CD4-positive, alpha-beta memory T cell (primary cell): Measurements from ENCODE around the gene ADAP1. TPM values are rescaled to one million over a fixed set of nuclear protein-coding genes. Genes with fewer than 3 reads are reported as not detected.

Experiments
- CTCF ChIA-PET: fragments of 350-600 bp; sonication (Branson Sonifier 250); formaldehyde crosslinking; loops from one replicate; lab custom pipeline; 2021; ENCODE audit warnings: inconsistent platforms; ENCODE audit not compliant: partially characterized antibody; lab: Charles Lee
- POLR2A ChIA-PET: fragments of 350-600 bp; sonication (Branson Sonifier 250); formaldehyde crosslinking; loops from one replicate; lab custom pipeline; 2021; ENCODE audit not compliant: partially characterized antibody; lab: Charles Lee
- DNase-seq, 5 donors: peaks; one replicate each; pipeline versions ENCODE4 v3.0.0 to v3.0.0-alpha.2; 2020 to 2022; ENCODE audit warnings: mixed read lengths in 1 of 5
- H3K27ac ChIP-seq: one replicate; pipeline ENCODE4 v1.7.0; 2013; ENCODE audit warnings: low read depth, low read length
- H3K27me3 ChIP-seq: 2 replicates; pipeline ENCODE4 v1.7.0; 2013; ENCODE audit warnings: mild to moderate bottlenecking, low read length, moderate library complexity; ENCODE audit not compliant: insufficient read depth
- H3K36me3 ChIP-seq: 2 replicates; pipeline ENCODE4 v1.7.0; 2013; ENCODE audit warnings: mild to moderate bottlenecking, low read length, moderate library complexity; ENCODE audit not compliant: insufficient read depth
- H3K4me1 ChIP-seq: 2 replicates; pipeline ENCODE4 v1.7.0; 2013; ENCODE audit warnings: mild to moderate bottlenecking, low read length, moderate library complexity; ENCODE audit not compliant: insufficient read depth
- H3K4me3 ChIP-seq, 2 donors: one replicate each; pipeline ENCODE4 v1.7.0; 2013; ENCODE audit warnings: low read length in 2 of 2, mild to moderate bottlenecking in 1 of 2
- H3K9me3 ChIP-seq, 2 donors: one replicate each; pipeline ENCODE4 v1.7.0; 2013; ENCODE audit warnings: low read length in 2 of 2, control low read depth in 1 of 2; ENCODE audit not compliant: control insufficient read depth in 1 of 2
- H3K27ac Mint-ChIP-seq, 7 donors: one replicate each; pipeline ENCODE4 v1.8.0; 2020 to 2021; ENCODE audit warnings: mixed read lengths in 7 of 7, mild to moderate bottlenecking in 6 of 7, inconsistent platforms in 3 of 7, moderate library complexity in 3 of 7
- H3K27me3 Mint-ChIP-seq, 2 donors: one replicate each; pipeline ENCODE4 v1.8.0; 2020 to 2021; ENCODE audit warnings: mixed read lengths in 2 of 2
- H3K36me3 Mint-ChIP-seq, 2 donors: one replicate each; pipeline ENCODE4 v1.8.0; 2020 to 2021; ENCODE audit warnings: mixed read lengths in 2 of 2, inconsistent platforms in 1 of 2, mild to moderate bottlenecking in 1 of 2
- H3K4me1 Mint-ChIP-seq, 4 donors: one replicate each; pipeline ENCODE4 v1.8.0; 2020 to 2021; ENCODE audit warnings: mixed read lengths in 4 of 4, mild to moderate bottlenecking in 1 of 4
- H3K4me3 Mint-ChIP-seq, 8 donors: one replicate each; pipeline ENCODE4 v1.8.0; 2020 to 2021; ENCODE audit warnings: mixed read lengths in 8 of 8, mild to moderate bottlenecking in 7 of 8, moderate library complexity in 6 of 8, inconsistent platforms in 3 of 8
- H3K9me3 Mint-ChIP-seq, 8 donors: one replicate each; pipeline ENCODE4 v1.8.0; 2020 to 2021; ENCODE audit warnings: mixed read lengths in 8 of 8, mild to moderate bottlenecking in 5 of 8, inconsistent platforms in 3 of 8, moderate library complexity in 1 of 8
- intact Hi-C: fragments of 100-400 bp; cut with micrococcal nuclease; formaldehyde crosslinking; loops from one replicate; pipeline ENCODE4 v1.15.1; 2023
- polyA plus RNA-seq, 2 donors: library from polyadenylated mRNA; unstranded; fragments of 300-500 nt; fragmentation: Illumina TruSeq; gene quantifications; one replicate each; pipeline ENCODE4 v1.2.3, GENCODE V29; 2021
- total RNA-seq, 2 experiments: library from RNA; stranded (reverse); gene quantifications; one replicate each; pipeline ENCODE4 v1.2.3, GENCODE V29; 2021

Gene ADAP1
- total and polyA plus RNA-seq, 4 experiments from 2014 or later: 5.1 to 10.0 (median 8.8) TPM

DNA sequence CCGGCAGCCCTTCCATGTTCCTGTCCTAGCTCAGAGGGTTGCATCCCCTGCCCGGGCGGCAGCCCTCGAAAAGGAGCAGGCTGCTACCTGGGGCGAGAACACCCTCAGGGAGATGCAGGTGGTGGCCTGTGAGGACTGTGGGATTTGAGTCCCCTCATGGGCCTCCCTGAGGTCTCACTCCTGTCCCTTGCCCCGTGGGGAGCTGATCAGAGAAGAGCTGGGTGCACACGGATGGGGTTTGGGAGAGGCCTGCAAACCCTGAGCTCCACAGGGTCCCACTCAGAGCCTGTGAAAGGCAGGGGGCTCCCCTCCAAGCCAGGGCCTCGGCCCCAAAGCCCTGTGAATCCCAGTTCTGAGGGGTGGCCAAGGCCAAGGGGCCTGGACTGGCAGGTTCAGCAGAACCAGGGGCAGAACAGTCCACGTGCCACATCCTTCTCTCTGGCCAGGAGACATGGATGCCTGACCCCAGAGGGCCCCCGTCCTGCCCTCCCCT lies 28.1 kb upstream of the ADAP1 start:
- no peaks in the 10 kb centered on the region for H3K4me1 ChIP-seq
- H3K9me3 ChIP-seq: no peaks in the 10 kb centered on the region
- Mint-ChIP-seq H3K4me1 (peaks cover 0 to 3% (median 0%) of the 10 kb centered on the region in 4 donors), H3K4me3 (no peak overlapping the region), H3K36me3 (no peaks in the 10 kb centered on the region), H3K9me3 (no peaks in the 10 kb centered on the region), H3K27ac (no peak overlapping the region), H3K27me3 (peaks cover 3 to 4% of the 10 kb centered on the region in 2 donors)
- no peak overlapping the region for H3K27ac ChIP-seq
- no peaks in the 10 kb centered on the region for H3K36me3 ChIP-seq
- ChIA-PET POLR2A (no interaction called here), CTCF (interaction anchor here (1.7 kb wide), 1 partner anchor 11 kb away, joined by 7 read pairs; no protein-coding TSS in a partner anchor)
- DNase-seq: no peak
- no peak overlapping the region for H3K4me3 ChIP-seq
- H3K27me3 ChIP-seq: no peaks in the 10 kb centered on the region
- intact Hi-C loops: no loop called here

DNA sequence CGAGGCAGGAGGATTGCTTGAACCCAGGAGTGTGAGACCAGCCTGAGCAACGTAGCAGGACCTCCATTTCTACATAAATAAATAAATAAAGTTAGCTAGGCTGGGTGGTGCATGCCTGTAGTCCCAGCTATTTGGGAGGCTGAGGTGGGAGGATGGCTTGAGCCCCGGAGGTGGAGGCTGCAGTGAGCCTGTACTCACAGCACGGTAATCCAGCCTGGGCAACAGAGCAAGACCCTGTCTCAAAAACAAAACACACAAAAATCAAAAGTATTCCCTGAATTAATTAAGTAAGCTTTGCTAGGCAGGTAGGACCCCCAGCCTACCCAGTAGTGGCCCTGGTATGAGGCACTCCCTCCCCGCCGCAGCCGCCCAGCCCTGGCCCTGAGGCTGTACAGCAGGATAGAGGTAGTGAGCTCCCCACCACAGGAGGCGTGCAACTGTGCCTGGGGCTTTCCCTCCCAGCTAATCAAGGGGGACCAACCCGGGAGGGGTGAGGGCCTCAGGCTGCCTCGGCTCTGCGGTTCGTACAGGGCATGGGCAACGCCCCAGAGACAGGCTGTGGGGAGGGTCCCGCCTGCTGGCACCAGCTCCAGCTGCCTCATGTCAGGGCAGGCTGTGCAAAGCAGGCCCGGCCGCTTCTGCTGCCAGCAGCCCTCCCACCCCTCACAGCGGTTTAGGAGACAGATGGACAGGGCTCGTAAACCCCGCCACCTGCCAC lies 27.5 kb upstream of the ADAP1 start:
- no peaks in the 10 kb centered on the region for H3K36me3 Mint-ChIP-seq
- no peaks in the 10 kb centered on the region for H3K4me1 ChIP-seq
- H3K36me3 ChIP-seq: no peaks in the 10 kb centered on the region
- no peaks in the 10 kb centered on the region for H3K9me3 ChIP-seq
- H3K27me3 Mint-ChIP-seq: peaks cover 3 to 4% of the 10 kb centered on the region in 2 donors
- H3K9me3 Mint-ChIP-seq: no peaks in the 10 kb centered on the region
- no peak for DNase-seq
- H3K4me1 Mint-ChIP-seq: peaks cover 0 to 3% (median 0%) of the 10 kb centered on the region in 4 donors
- H3K4me3 ChIP-seq: no peak overlapping the region
- intact Hi-C loops: no loop called here
- ChIA-PET CTCF (interaction anchor here (1.7 kb wide), 1 partner anchor 11 kb away, joined by 7 read pairs; no protein-coding TSS in a partner anchor), POLR2A (no interaction called here)
- no peaks in the 10 kb centered on the region for H3K27me3 ChIP-seq
- H3K27ac ChIP-seq: no peak overlapping the region
- no peak overlapping the region for H3K4me3 Mint-ChIP-seq
- H3K27ac Mint-ChIP-seq: no peak overlapping the region

DNA sequence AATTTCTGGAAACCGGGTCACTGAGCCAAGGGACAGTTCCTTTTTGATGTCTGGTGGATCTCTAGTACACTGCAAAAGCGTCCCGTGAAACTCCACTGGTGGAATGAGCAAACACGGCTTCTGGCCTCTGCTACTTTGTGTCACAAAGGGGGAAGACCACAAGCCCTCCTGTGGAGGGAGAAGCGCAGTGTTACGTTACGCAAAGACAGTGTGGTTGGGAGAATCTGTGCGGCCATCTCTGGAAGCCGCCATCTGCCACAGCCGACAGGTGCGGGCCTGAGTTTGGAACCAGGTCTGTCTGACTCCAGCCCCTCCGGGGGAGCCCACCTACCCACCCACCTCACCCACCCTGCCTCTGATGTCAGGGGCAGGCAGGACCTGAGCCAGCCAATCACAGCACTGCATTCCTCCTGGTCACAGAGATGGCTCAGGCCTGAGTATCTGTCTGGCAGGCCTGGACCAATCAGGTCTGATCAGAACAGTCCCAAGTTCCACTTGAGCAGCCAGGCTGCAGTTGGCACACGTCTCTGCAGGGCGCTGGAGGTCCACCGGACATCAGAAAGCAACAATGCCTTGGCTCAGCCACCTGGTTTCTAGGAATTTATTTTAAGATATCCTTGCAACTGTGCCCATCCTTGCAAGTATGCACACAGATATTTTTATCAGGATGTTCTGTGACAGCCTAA lies 25.5 kb upstream of the ADAP1 start:
- Histone ChIP-seq H3K4me3 (no peak overlapping the region), H3K9me3 (no peaks in the 10 kb centered on the region), H3K27ac (no peak overlapping the region), H3K27me3 (no peaks in the 10 kb centered on the region), H3K36me3 (no peaks in the 10 kb centered on the region), H3K4me1 (peaks cover 4% of the 10 kb centered on the region)
- H3K27ac Mint-ChIP-seq: no peak overlapping the region
- H3K4me1 Mint-ChIP-seq: peaks cover 0 to under 1% (median 0%) of the 10 kb centered on the region in 4 donors
- no peaks in the 10 kb centered on the region for H3K36me3 Mint-ChIP-seq
- H3K27me3 Mint-ChIP-seq: no peaks in the 10 kb centered on the region
- ChIA-PET POLR2A (no interaction called here), CTCF (no interaction called here)
- H3K9me3 Mint-ChIP-seq: no peaks in the 10 kb centered on the region
- intact Hi-C loops: no loop called here
- no peak overlapping the region for H3K4me3 Mint-ChIP-seq
- no peak for DNase-seq

DNA sequence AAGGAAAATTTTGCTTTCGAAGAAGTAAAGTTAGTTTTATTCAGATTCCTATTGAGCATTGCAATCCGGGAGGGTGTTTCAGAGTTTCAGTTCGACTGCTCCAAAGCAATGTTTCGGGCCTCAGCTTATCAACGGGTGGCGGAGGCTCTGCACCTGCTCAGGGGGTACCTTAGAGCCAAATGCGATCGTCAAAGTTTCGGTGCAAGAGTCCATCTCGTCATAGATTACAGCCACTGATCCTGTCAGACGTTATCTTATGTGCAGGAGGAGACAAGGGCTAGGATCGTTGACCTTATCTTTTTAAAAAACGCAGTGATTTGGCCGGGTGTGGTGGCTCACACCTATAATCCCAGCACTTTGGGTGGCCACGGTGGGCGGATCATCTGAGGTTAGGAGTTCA lies 24.7 kb upstream of the ADAP1 start:
- POLR2A ChIA-PET: interaction anchor here (1.1 kb wide), 1 partner anchor 58 kb away, joined by 3 read pairs; no protein-coding TSS in a partner anchor
- intact Hi-C loops: no loop called here

DNA sequence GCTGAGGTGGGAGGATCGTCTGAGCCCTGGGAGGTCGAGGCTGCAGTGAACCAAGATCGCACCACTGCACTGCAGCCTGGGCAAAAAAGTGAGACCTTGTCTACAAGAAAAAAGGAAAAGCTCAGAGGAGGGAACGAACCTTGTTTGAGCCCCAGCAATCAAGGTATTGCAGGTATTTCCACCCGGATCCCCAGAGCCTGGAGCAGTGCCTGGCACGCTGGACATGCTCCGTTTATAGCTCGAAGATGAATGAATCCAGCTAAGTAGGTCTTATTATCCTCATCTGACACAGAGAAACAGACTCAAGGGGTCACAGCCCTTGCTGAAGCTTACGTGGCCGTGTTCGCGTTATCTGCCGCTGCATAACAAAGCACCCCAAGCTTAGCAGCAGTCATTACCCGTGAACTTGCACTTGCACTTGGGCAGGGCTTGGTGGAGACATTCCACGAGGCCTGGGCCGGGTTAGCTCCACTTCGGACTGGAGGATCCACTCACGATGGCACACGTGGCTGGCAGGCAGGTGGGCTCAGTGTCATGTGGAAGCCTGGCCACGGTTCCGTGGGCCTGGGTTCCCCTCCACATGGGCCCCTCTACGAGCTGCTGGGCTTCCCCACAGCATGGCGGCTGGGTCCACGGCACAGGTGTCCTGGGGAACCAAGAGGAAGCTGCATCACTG lies 24.1 kb upstream of the ADAP1 start:
- no peak overlapping the region for H3K27ac Mint-ChIP-seq
- DNase-seq: no peak
- H3K9me3 Mint-ChIP-seq: no peaks in the 10 kb centered on the region
- intact Hi-C loops: no loop called here
- peaks cover 3 to 10% (median 7%) of the 10 kb centered on the region in 4 donors for H3K4me1 Mint-ChIP-seq
- peaks cover 0 to 3% of the 10 kb centered on the region in 2 donors for H3K36me3 Mint-ChIP-seq
- ChIA-PET POLR2A (interaction anchor here (1.1 kb wide), 1 partner anchor 57 kb away, joined by 3 read pairs; no protein-coding TSS in a partner anchor), CTCF (interaction anchor here (1.3 to 7.9 kb wide), 2 partner anchors 10 to 14 kb away, joined by 5 to 54 read pairs; no protein-coding TSS in a partner anchor)
- Histone ChIP-seq H3K36me3 (no peaks in the 10 kb centered on the region), H3K4me1 (peaks cover 14% of the 10 kb centered on the region), H3K27ac (no peak overlapping the region), H3K9me3 (no peaks in the 10 kb centered on the region), H3K27me3 (no peaks in the 10 kb centered on the region), H3K4me3 (no peak overlapping the region)
- H3K27me3 Mint-ChIP-seq: no peaks in the 10 kb centered on the region
- no peak overlapping the region for H3K4me3 Mint-ChIP-seq

More for the DNA sequence above, 24.7 kb upstream of the ADAP1 start:
- Mint-ChIP-seq H3K4me1 (peaks cover 3 to 9% (median 6%) of the 10 kb centered on the region in 4 donors), H3K4me3 (no peak overlapping the region), H3K9me3 (no peaks in the 10 kb centered on the region), H3K36me3 (peaks cover 0 to 3% of the 10 kb centered on the region in 2 donors), H3K27ac (no peak overlapping the region), H3K27me3 (no peaks in the 10 kb centered on the region)
- Histone ChIP-seq H3K27ac (no peak overlapping the region), H3K4me1 (peaks cover 8% of the 10 kb centered on the region), H3K36me3 (no peaks in the 10 kb centered on the region), H3K9me3 (no peaks in the 10 kb centered on the region), H3K27me3 (no peaks in the 10 kb centered on the region), H3K4me3 (no peak overlapping the region)
- CTCF ChIA-PET: interaction anchor here (7.9 kb wide), 1 partner anchor 14 kb away, joined by 54 read pairs; no protein-coding TSS in a partner anchor
- DNase-seq: no peak

DNA sequence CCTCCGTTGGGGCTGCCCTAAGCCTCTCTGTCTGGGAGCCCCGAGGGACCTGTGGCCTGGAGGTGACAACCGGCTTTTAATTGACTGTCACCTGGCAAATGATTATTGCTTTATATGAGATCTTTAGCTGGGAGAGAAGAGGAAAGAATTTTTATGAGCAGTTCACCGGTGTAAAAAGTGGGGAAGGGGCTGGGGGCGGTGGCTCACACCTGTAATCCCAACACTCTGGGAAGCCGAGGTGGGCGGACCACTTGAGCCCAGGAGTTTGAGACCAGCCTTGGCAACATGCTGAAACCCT lies 23.5 kb upstream of the ADAP1 start:
- no peak overlapping the region for H3K4me3 ChIP-seq
- H3K27me3 ChIP-seq: no peaks in the 10 kb centered on the region
- H3K4me1 Mint-ChIP-seq: peaks cover 4 to 16% (median 11%) of the 10 kb centered on the region in 4 donors
- H3K27ac ChIP-seq: no peak overlapping the region
- H3K36me3 Mint-ChIP-seq: peaks cover 0 to 3% of the 10 kb centered on the region in 2 donors
- H3K4me3 Mint-ChIP-seq: no peak overlapping the region
- ChIA-PET POLR2A (no interaction called here), CTCF (interaction anchor here (1.3 to 7.9 kb wide), 2 partner anchors 10 to 15 kb away, joined by 5 to 54 read pairs; no protein-coding TSS in a partner anchor)
- H3K9me3 ChIP-seq: no peaks in the 10 kb centered on the region
- H3K27ac Mint-ChIP-seq: peak overlapping the region in 3 of 7 donors; percentile 31 to 54 (median 50)
- no peak for DNase-seq
- no peaks in the 10 kb centered on the region for H3K27me3 Mint-ChIP-seq
- intact Hi-C loops: no loop called here
- peaks cover 20% of the 10 kb centered on the region for H3K4me1 ChIP-seq
- no peaks in the 10 kb centered on the region for H3K9me3 Mint-ChIP-seq
- H3K36me3 ChIP-seq: peaks cover 4% of the 10 kb centered on the region
